Fibroblast of skin of left quadriceps (primary cell): Measurements from ENCODE around the gene SYT8.
"Not testable (repeated sequence)": the region's sequence is repeated elsewhere in the genome, so short reads cannot be mapped to it uniquely, and the experiment has no call there.

Experiments
- DNase-seq, 2 experiments: peaks; one replicate each; pipeline ENCODE4 v3.0.0-alpha.2; 2013; ENCODE audit warnings: low read depth in 2 of 2

Gene SYT8, protein sequence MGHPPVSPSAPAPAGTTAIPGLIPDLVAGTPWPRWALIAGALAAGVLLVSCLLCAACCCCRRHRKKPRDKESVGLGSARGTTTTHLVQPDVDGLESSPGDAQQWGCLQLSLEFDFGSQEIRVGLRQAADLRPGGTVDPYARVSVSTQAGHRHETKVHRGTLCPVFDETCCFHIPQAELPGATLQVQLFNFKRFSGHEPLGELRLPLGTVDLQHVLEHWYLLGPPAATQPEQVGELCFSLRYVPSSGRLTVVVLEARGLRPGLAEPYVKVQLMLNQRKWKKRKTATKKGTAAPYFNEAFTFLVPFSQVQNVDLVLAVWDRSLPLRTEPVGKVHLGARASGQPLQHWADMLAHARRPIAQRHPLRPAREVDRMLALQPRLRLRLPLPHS

DNA sequence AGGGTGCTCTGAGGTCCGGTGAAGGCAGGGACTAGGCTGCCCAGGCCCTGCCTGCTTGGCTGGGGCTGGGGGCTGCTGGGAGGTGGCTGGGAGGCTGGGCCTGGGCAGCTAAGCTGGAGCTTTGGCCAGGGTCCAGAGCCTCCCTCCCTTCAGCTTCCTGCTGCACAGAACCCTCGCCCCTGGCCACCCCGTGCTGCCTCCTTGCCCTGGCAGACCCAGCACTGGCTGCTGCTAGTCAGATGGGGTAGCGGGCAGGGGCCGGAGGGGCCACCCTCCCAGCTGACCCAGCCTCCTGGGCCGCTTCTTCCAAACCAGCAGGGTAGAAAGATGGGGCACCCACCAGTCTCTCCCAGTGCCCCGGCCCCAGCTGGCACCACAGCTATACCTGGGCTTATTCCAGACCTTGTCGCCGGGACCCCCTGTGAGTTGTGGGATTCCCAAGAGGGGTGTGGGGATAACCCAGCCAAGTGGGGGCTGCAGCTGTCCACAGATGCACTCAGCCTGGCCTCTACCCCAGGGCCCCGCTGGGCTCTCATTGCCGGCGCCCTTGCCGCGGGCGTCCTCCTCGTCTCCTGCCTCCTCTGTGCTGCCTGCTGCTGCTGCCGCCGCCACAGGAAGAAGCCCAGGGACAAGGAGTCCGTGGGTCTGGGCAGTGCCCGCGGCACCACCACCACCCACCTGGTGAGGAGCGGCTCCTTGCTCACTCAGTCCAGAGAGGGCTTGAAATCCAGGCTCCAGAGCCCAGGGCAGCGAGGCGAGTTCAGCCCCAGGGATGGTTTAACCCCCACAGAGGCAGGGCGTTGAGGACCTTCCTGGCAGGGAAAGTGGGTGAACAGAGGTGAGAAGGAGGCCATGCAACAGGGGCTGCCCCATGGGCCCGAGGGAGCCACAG, at the start of gene SYT8:
Gene SYT8 (plus strand): TSS at position 212 of the 892 bp plus-strand sequence. CDS start 116 bp downstream, at position 328.
- DNase-seq, result no peak

DNA sequence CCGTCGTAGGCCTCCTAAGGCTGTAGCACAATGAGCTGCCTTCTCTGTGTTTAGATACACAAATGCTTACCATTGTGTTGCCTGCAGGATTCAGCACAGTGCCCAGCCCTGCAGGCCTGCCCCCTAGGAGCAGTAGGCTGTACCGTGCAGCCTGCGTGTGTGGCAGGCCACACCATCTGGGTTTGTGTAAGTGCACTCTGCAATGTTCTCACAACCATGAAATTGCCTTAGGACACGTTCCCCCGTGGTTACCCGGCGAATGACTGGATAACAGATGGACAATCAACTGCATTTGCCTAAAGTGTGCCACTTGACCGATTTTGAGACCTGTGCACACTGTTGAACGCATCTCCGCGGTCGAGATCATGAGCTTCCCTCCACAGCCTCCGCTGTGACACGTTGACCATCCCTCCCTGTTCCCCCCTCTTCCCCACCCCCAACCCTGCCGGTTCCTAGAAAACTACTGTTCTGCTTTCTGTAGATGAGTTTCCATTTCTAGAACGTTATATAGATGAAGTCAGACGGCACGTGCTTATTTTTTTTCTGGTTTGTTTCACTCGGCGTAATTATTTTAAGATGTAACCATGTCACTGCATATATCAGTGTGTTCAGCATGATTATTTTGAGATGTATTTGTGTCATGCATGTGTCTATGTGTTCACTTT, 48.9 kb upstream of the SYT8 start:
- DNase-seq, result no peak

DNA sequence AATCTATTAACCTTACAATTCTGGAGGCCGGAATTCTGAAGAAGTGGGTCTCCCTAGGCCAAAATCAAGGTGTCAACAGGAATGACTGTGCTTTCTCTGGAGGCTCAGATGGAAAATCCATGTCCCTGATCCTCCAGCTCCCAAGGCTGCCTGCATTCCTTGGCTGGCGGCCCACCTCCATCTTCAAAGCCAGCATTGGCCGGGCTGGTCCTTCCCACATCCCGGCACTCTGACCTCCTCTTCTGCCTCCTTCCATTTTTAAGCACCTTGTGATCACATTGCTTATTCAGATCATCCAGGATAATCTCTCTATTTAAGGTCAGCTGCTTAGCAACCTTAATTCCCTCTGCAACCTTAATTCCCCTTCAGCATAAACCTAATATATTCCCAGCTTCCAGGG, 48.3 kb upstream of the SYT8 start:
- no peak for DNase-seq

DNA sequence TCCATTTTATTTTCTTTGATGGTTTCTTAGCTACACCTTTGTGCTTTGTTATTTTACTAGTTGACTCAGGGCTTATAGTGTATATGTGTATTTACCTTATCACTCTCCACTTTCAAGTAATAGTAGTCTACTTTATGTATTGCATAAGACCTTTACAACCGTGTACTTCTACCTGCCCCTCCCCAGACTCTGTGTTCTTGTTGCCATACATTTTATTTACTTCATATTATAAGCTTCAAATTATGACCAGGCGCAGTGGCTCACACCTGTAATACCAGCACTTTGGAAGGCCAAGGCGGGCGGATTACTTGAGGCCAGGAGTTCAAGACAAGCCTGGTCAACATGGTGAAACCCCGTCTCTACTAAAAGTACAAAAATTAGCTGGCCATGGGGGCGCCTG, 42.9 kb upstream of the SYT8 start:
- DNase-seq, result no peak

DNA sequence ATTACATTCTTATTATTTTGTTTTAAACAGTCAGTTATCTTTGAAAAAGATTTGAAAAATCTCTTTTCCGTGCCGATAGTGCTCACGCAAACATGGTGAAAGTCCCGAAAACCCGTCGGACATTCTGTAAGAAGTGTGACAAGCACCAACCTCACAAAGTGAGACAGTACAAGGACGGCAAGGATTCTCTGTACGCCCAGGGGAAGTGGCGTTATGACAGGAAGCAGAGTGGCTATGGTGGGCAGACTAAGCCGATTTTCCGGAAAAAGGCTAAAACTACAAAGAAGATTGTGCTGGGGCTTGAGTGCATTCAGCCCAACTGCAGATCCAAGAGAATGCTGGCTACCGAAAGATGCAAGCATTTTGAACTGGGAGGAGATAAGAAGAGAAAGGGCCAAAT, 42.3 kb upstream of the SYT8 start:
- DNase-seq, result no peak

DNA sequence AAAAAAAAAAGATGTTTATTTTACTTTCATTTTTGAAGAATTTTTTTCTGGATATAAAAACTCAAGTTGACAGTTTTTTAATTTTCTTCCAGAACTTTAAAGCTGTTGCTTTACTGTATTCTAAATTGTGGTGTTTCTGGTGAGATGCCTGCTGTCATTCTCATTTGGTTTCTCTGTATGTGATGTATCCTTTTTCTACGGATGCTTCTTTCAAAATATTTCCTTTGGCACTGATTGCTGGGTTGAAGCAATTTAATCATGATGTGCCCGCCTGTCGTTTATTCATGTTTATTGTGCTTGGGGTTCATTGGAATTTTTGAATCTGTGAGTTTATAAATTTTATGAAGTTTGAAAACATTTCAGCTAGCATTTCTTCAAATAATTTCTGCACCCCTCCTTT, 41.7 kb upstream of the SYT8 start:
- no peak for DNase-seq

DNA sequence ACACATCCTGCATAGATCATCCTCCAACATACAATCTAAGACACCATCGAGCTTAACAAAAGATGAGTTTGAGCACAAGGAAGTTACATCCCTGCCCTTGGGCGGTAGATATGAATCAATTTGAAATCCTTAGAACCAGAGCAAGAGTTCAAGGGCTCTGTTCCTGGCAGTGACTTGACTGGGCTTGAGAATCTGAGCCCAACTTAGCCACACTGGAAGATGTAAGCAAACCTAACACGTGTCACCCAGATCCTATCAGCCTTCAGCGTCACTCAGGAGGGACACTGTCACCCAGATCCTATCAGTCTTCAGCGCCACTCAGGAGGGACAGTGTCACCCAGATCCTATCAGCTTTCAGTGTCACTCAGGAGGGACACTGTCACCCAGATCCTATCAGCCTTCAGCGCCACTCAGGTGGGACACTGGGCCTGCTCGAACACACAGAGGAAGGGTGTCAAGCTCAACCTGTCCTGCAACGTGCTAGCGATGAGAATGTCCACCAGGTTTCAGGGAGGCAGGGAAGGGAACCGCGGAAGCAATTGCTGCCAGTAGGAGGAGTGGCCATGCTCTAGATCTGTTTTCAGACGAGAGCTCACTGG, 38.3 kb upstream of the SYT8 start:
- DNase-seq, result no peak

DNA sequence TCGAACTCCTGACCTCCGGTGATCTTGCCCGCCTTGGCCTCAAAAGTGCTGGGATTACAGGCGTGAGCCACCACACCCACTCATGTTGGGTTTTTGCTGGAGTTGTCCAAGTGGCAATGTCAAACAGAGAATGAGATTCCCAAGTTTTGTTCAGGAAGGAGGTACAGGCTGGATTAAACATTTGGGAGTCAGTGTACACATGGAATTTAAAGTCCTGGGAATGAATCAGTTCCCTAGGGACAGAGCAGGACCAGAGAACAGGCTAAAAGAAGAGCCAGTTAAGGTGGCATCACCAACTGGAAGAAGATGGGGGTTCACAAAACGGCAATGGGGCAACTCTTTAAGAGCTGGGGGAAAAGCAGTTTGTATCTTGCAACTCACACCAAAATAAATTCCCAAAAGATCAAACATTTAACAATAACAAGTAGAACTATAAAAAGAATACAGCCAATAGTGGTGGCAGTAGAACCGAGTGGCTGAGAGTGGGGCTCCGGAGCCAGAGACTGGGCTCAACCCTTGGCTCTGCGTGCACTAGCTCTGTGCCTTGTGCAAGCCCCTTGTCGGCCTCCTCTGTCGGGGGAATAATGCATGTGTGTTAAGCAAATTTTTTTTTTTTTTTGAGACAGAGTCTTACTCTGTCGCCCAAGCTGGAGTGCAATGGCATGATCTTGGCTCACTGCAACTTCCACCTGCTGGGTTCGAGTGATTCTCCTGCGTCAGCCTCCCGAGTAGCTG, 37.2 kb upstream of the SYT8 start:
- DNase-seq, result no peak

DNA sequence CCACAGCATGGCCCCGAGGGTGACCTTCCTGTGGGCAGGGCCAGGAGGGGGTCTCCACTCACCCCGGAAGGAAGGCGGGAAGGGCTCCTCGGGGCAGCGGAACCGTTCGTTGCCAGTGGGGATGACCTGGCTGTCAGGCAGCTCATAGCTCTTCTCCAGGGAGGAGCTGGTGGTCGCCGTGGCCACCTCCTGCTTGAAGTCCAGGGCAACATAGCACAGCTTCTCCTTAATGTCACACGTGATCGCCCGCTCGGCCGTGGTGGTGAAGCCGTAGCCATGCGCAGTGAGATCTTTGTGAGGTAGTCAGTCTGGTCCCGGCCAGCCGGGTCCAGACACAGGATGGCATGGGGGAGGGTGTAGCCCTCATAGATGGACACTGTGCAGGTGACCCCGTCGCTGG, 31.5 kb upstream of the SYT8 start:
- no peak for DNase-seq

DNA sequence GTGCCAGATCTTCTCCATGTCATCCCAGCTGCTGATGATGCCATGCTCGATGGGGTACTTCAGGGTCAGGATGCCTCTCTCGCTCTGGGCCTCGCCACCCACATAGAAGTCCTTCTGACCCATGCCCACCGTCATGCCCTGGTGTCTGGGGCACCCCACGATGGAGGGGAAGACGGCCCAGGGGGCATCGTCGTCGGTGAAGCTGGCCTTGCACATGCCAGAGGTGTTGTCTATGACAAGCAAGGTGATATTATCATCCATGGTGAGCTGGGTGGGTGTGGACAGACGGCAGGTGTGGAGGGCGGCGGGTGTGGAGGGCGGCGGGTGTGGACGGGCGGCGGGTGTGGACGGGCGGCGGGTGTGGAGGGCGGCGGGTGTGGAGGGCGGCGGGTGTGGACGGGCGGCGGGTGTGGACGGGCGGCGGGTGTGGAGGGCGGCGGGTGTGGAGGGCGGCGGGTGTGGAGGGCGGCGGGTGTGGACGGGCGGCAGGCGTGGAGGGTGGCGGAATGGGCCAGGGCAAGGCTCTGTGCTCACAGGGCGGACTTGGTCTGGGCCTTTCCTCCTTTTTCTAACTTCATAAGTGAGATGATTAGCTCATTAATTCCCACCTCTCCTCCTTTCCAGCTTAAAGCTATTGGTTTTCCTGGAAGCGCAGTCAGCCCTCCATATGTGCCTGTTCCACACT, 30.8 kb upstream of the SYT8 start:
- not testable (repeated sequence) for DNase-seq

DNA sequence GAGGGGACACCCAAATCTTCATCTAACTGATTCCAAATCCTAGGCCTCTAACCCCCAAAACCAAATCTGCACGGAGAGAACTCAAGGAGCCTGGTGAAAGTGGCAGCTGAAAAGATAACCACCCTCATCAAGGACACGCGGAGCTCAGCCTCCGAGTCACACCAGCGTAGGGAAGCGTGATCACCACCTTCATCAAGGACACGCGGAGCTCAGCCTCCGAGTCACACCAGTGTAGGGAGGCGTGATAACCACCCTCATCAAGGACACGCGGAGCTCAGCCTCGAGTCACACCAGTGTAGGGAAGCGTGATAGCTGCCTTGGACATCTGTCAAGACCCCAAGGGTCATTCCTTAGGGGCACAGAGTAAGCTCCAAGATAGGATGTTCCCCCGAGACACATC, 29.3 kb upstream of the SYT8 start:
- DNase-seq, result no peak

DNA sequence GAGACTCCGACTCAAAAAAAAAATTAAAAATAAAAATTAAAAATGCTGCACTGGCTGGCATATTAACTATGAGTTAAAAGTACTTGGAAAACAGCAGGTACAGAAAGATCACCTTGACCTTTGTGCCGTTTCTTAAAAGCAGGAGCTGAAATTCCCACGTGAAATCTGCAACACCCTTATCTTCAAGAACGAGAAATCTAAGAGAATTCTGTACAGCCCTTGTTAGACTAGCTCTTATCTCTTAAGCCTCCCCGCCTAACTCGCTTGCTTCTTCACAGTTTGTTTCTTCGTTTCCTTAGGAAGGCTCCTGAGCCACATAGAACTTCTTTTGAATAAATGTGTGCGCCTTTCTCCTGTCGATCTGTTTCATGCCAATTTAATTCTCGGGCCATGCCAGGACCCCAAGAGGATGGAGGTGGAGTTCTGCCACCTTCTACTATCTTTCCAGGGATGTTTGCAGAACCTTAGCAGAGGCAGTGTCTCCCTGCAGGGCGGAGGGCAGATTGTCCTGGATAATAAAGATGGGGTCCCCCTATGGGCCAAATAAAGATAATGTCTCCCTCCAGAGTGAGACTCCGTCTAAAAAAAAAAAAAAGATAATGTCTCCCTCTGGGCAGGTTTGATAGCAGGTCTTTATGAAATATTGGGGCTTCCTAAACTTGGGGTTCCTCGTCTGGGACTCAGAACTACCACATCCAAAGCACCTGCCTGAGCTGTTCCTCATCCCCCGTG, 27.4 kb upstream of the SYT8 start:
- DNase-seq, result no peak

DNA sequence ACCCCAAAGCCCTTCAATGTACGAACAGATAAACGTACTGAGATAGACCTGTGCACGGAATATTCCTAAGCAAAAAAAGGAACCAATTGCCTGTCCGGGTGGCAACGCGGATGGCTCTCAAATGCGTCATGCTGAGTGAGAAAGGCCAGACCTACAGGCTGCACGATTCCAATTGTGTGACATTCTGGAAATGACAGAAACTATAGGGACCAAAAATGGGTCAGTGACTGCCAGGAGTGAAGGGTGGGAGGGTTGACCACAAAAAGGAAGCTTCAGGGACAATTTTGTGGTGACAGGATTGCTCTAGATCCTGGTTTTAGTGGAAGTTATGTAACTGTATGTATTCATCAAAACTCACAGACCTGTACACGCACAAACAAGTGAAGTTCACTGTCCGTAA, 24.0 kb upstream of the SYT8 start:
- DNase-seq, result no peak

DNA sequence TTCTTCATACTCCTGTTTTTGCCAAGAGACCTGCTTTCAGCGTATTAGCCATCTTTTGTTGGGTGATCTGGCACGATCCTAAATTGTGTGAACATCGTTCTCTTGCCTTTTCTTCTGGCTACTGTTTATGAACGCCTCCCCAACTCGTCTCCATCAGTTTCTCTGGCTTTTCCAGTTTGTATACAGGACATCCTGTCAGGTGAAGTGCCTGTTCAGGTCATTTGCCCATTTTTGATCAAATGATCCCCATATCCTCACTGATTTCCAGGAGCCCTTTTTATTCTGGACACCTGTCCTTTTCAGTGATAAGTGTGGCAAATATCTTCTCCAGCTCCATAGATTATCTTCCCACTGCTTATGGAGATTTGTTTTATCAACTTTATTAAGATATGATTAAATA, 22.5 kb upstream of the SYT8 start:
- no peak for DNase-seq

DNA sequence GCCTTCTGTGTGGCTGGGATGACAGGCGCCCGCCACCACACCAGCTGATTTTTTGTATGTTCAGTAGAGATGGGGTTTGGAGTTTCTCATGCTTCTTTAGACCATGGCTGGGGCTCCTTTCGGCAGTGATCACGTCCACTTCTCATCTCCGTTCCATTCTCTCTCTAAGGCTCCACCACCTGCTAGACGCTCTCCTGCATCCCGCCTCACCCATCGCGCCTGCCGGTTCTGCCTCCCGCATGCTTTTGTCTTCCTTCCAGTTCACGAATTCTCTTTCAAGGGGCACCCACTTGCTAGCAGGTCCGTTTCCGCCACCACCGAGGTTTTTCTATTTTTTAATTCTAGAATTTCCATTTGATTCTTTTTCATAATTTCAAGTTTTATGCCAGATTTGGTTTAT, 22.0 kb upstream of the SYT8 start:
- no peak for DNase-seq

DNA sequence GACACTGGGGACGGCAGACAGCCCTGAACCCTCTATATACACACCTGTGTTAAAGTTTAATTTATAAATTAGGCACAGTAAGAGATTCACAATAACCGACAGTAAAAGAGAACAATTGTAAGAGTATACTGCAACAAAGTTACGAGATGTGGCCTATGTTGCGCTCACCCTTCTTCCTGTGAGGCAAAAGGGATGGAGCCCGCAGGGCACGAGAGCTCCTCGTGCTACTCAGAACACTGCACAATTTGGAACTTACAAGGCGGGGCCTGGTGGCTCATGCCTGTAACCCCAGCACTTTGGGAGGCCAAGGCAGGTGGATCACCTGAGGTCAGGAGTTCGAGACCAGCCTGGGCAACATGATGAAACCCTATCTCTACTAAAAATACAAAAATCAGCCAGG, 21.4 kb upstream of the SYT8 start:
- DNase-seq, result not testable (repeated sequence)

DNA sequence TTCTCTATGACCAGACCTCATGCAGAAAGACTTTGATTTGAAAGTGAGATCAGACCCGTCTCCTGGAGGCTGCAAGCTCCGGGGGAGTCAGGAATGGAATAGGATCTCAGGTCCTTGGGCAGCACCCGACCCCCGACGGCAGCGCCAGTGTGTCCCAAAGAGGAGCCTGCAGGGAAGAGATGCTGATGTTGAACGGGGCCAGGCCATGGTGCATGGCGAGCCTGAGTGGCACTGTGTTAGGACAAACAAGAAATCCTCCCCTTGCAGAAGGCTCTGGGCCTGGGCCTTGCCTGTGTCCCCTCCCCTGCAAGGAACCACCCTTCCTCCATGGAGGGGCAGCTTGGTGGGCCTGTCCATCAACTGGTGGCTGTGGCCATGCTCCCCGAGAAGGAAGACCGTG, 20.1 kb upstream of the SYT8 start:
- no peak for DNase-seq

DNA sequence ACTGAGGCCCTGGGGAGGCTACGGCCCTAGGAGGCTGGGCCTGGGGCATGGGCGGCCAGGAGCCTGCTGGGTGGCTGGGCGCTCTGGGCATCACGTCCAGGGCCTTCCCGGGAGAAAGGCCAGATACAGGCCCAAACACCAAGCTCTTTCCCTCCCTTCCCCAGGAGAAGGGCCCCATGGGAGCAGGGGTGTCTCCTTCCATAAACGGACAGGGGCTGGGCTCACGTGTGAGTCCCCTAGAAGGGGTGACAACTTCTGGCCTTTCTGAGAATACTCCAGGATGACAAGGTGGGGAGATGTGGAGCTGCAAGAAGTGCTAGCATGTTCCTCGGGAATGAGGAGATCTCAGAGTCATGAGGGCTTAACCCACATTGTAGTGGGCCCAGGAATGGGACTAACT, 19.5 kb upstream of the SYT8 start:
- DNase-seq, result no peak

DNA sequence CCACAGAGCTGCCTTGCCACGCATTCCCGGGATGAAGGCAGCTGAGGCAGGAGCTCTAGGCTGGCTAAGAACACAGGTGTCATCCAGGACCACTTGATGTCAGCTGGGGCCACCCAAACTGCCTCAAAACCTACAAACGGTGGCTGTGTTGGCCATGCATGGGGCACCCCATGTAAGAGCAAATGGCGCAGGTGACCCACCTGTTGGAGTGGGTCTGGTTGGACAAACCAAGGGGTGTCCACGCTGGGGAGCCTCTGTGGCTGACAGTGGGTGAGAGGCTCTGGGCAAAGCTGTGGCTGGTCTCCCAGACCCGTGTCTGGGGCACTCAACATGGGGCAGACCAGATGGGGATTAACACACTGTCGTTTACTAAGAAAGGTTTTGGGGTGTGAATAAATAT, 19.0 kb upstream of the SYT8 start:
- no peak for DNase-seq

DNA sequence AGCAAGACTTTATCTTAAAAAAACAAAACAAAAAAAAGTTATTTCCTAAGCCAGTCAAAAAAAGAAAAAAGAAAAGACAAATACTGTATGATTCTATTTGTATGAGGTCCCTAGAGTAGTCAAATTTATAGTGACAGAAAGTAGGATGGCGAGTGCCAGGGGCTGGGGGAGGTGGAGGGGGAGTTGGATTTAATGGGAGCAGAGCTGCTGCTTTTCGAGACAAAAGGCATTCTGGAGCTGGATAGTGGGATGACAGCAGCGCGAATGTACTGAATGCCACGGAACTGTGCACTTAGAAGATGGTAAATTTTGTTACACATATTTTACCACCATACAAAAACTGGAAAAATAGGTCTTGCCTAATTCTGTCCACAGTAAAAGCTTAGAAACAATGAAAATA, 17.8 kb upstream of the SYT8 start:
- DNase-seq, result no peak
